Mucosa of descending colon (tissue), 3 donors: ENCODE data around the gene FAM204A. TPM values are rescaled to one million over a fixed set of nuclear protein-coding genes. Genes with fewer than 3 reads are reported as not detected.

Experiments
- ATAC-seq: fragments of 200-7000 bp; cut with Tn5 transposase; one replicate; pipeline ENCODE4 v1.9.1; 2020; ENCODE audit warnings: mild to moderate bottlenecking, moderate library complexity
- DNase-seq, 3 donors: peaks; one replicate each; pipeline ENCODE4 v3.0.0-alpha.2; 2020
- H3K36me3 ChIP-seq: fragments of 200-600 bp; one replicate; pipeline ENCODE4 v1.8.0; 2021; ENCODE audit warnings: low read depth, mild to moderate bottlenecking
- H3K4me1 ChIP-seq: fragments of 200-600 bp; one replicate; pipeline ENCODE4 v1.8.0; 2021; ENCODE audit warnings: low read depth, mild to moderate bottlenecking
- H3K4me3 ChIP-seq: fragments of 200-600 bp; one replicate; pipeline ENCODE4 v1.8.0; 2021; ENCODE audit warnings: mild to moderate bottlenecking
- H3K9me3 ChIP-seq: fragments of 200-600 bp; one replicate; pipeline ENCODE4 v1.8.0; 2021; ENCODE audit warnings: mild to moderate bottlenecking
- intact Hi-C, 2 donors: fragments of 100-400 bp; cut with DNase I in 1 of 2; cut with micrococcal nuclease in 1 of 2; formaldehyde crosslinking; loops; one replicate each; pipeline versions ENCODE4 v1.11.0 to v1.11.1; 2022; cut with DNase I, micrococcal nuclease
- long read RNA-seq, 2 donors: library from polyadenylated mRNA; unstranded; transcript quantifications; one replicate each; pipeline ENCODE4 v2.0.0, GENCODE V29; 2019 to 2021
- total RNA-seq, 3 donors: library from RNA; stranded (reverse); fragmentation: NEBNext Ultra II Directional in 2 of 3; extraction: Animal tissue kit (Norgen Biotek cat#: 25700) in 2 of 3; gene quantifications; one replicate each; pipeline versions ENCODE4 v1.2.1 to v1.2.4, GENCODE V29; 2021 to 2023
- TF ChIP-seq, protein P1 (sequence below): fragments of 200-600 bp; IDR thresholded peaks from one replicate; pipeline ENCODE4 v1.8.0; 2022; ENCODE audit warnings: antibody characterized with exemption, mild to moderate bottlenecking
- donor health status: DM: no; HTN: no; CAD: no; lungs with moderate emphysema.
- donor health status: DM: no; HTN: no; CAD: no.
- donor health status: DM: no; HTN: yes; CAD: no.

FAM204A gene
- total RNA-seq: 10 to 100 TPM; 45.2 to 79.8 (median 51.1) TPM
- long read RNA-seq, donor 1, full-length matches to known transcripts: 27 of 31 reads
- long read RNA-seq, donor 1, partial matches to known transcripts: 0 of 31 reads
- long read RNA-seq, donor 1, other reads (novel, unspliced or antisense): 4 of 31 reads
- long read RNA-seq, donor 2, full-length matches to known transcripts: 8 of 26 reads
- long read RNA-seq, donor 2, partial matches to known transcripts: 12 of 26 reads
- long read RNA-seq, donor 2, other reads (novel, unspliced or antisense): 6 of 26 reads

DNA sequence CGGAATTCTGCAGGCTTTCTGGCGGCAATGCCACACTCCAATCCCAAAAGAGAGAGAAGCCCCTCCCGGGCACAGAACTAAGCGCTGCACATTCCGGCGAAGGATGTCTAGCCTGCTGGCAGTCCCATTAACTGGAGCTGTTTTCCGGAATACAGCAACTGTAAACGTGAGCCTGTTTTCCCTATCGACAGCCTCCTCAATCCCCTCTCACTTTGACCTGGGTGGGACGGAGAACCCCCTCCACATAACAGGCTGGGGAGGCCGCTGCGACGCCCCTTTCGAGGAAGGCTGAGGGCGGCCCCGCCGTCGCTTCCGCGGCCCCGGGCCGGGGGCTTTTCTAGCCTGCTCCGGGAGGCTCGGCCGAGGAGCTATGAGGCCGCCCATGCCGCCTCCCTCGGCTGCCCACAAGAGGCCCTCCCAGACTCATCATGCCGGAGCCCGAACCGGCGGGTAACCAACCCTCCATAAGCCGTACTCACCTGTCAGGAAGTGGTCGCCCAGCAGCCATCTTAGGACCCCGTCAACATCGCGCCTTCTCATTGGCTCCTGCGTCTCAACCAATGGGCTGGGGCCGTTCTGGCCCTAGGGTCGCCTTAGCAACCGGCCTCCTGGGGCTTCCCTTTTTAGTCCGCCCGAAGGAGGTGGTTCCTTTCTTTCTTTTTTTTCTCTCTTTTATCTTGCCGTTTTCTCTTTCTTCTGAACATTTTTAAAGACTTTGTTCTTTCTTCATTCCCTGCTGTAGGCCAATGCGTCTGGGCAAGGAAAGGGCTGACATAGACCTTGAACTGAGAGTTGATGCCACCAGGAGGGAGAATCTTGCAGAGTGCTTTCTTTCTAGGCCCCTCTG is at the start of gene FAM204A:
TSS of gene FAM204A (minus strand) at position 534 of the 847 bp plus-strand sequence. CDS start 5,909 bp downstream, outside the sequence.
- H3K9me3 ChIP-seq: no peaks in the 10 kb centered on the region
- ATAC-seq (peak; percentile 100), DNase-seq (peak; percentile 95 to 97 (median 96))
- H3K4me3 ChIP-seq: peak within 1 kb of the TSS; percentile 97
- TF ChIP-seq, protein P1, sequence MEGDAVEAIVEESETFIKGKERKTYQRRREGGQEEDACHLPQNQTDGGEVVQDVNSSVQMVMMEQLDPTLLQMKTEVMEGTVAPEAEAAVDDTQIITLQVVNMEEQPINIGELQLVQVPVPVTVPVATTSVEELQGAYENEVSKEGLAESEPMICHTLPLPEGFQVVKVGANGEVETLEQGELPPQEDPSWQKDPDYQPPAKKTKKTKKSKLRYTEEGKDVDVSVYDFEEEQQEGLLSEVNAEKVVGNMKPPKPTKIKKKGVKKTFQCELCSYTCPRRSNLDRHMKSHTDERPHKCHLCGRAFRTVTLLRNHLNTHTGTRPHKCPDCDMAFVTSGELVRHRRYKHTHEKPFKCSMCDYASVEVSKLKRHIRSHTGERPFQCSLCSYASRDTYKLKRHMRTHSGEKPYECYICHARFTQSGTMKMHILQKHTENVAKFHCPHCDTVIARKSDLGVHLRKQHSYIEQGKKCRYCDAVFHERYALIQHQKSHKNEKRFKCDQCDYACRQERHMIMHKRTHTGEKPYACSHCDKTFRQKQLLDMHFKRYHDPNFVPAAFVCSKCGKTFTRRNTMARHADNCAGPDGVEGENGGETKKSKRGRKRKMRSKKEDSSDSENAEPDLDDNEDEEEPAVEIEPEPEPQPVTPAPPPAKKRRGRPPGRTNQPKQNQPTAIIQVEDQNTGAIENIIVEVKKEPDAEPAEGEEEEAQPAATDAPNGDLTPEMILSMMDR: no peak
- no peaks in the 10 kb centered on the region for H3K36me3 ChIP-seq
- intact Hi-C loops: no loop called here
- peaks cover 10% of the 10 kb centered on the region for H3K4me1 ChIP-seq

DNA sequence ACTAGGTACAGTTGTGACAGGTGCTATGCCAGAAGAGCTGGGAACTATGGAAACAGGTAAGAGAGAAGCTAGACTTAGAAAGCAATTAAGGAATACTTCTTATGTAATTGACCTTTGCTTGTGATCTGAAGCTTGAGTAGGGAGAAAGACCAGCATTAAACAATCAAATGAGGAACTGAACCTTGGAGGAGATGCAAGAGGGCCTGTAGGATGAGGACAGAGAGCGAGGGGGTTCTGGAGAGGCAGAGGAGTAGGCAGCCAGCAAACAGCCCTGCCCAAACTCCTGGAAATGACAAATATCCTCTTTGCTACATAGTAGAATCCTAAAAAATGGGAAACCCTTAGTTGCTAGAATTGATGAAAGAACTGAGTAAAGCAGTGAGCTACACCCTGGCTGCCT is 41.6 kb upstream of the FAM204A start:
- TF ChIP-seq, protein P1: no peak
- no peak for ATAC-seq
- DNase-seq: no peak
- Histone ChIP-seq H3K4me3 (no peak overlapping the region), H3K4me1 (no peaks in the 10 kb centered on the region), H3K36me3 (no peaks in the 10 kb centered on the region), H3K9me3 (peaks cover 3% of the 10 kb centered on the region)
- intact Hi-C loops: no loop called here

DNA sequence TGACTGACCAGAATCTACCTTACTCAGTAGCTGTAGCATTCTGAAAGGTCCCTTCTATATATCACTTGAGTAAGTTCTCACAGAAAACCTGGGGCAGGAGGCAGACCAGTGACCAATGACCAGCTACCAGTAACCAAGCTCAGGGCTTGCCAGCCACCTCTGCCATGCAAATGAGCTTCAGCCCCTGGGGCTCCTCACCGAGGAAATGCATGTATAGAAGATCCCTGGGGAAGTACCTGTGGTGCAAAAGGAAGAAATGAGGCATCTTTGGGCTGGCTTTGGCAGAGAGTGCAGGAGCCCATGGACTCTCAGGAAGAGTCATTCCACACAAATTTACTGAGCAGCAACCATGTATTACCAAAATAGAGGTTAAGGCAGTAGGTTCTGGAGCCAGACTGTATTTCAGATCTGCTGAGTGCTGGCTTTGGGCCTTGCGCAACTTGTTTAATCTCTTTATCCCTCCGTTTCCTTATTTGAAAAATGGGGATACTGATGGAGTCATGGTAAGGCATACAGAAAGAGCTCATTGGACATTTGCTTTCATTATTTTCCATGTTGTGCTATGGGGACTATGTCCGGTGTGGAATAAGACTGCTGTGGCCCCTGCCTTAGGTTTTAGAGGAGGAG is 41.1 kb upstream of the FAM204A start:
- Histone ChIP-seq H3K9me3 (no peaks in the 10 kb centered on the region), H3K4me3 (no peak overlapping the region), H3K4me1 (no peaks in the 10 kb centered on the region), H3K36me3 (no peaks in the 10 kb centered on the region)
- TF ChIP-seq, protein P1: no peak
- DNase-seq (no peak), ATAC-seq (no peak)
- intact Hi-C loops: no loop called here

DNA sequence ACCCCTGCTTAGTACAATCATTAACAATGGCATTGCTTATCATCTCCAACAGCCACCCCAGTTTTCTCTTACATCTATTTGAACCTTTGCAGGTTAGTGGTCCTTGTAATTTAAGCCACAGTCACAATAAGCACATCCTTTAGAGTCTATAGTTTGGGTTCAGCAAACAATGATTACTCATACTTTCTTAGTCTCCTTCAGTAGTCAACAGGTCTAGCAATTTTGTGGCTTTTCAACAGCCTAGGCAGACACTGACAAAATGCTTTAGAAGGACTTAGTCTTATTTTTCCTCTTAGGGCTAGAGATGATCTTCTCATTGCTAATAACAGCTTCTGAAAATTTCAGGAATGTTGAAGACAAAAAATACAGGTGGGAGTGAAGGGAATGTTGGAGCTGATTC is 32.3 kb upstream of the FAM204A start:
- Histone ChIP-seq H3K9me3 (no peaks in the 10 kb centered on the region), H3K4me1 (no peaks in the 10 kb centered on the region), H3K36me3 (no peaks in the 10 kb centered on the region), H3K4me3 (no peak overlapping the region)
- ATAC-seq (no peak), DNase-seq (no peak)
- intact Hi-C loops: no loop called here
- TF ChIP-seq, protein P1: no peak

DNA sequence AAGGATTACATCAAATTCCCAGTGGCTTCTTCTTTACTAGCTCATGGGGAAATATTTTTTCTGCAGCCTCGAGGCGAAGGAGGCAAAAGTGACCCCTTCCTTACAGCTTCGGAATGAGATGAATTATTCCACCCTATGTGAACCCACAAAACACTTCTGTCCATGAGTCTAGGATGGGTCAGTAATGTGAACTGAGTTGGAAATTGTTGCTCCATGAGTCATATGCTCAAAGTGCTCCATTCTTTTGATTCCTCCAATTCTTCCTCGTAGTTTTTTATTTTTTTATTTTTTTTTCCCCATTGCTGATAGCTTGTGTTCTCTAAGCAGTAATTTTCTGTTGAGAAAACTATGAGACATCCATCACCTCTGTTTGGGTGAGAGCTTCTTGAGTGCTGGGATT is 31.7 kb upstream of the FAM204A start:
- TF ChIP-seq, protein P1: no peak
- intact Hi-C loops: no loop called here

More for the DNA sequence above, 31.7 kb upstream of the FAM204A start:
- H3K4me1 ChIP-seq: no peaks in the 10 kb centered on the region
- DNase-seq (no peak), ATAC-seq (no peak)
- no peak overlapping the region for H3K4me3 ChIP-seq
- H3K36me3 ChIP-seq: no peaks in the 10 kb centered on the region
- no peaks in the 10 kb centered on the region for H3K9me3 ChIP-seq
